HG02642 (cell line): ENCODE measurements around the gene SCTR.

Experiments
- ATAC-seq: cut with Tn5 transposase; IDR thresholded peaks from one replicate; pipeline ENCODE4 v1.9.1; 2021; ENCODE audit warnings: mild to moderate bottlenecking; ENCODE audit not compliant: unreplicated experiment, poor library complexity

The SCTR gene

GRCh38 chr2:119433636-119434327, 90.5 kb downstream of the SCTR start:
- no peak for ATAC-seq

GRCh38 chr2:119432851-119433522, 91.3 kb downstream of the SCTR start:
- ATAC-seq, result no peak

GRCh38 chr2:119431976-119432850, 92.1 kb downstream of the SCTR start:
- ATAC-seq, result no peak

- peak; percentile 77 for ATAC-seq
These were observed 92.9 kb downstream of the SCTR start, which contains the start of gene TMEM37 for GRCh38 chr2:119431155-119431975. Gene TMEM37 (plus strand): TSS chr2:119431854. CDS start chr2:119431904, 50 bp downstream.

DNA sequence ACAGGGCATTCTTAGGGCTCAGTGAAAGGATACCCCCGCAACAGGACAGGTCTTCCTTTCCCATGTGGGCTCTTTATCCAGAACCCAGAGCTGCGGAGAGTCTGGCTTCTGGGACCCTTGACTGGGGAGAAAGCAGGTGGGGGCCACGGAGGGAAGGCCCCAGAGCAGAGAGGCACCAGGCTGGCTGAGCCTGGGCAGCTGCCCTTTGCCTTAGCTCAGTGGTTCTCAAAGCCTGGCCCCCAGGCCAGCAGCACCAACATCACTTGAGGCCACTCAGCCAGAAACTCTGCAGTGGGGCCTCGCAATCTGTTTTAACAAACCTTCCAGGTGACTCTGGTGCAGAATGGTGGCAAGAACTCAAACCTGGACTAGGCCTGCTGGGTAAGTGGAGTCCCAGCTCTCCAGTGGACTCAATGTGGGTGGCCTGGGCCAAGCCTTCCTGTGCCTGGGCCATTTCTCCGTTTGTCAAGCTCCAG, 94.2 kb downstream of the SCTR start:
- no peak for ATAC-seq

DNA sequence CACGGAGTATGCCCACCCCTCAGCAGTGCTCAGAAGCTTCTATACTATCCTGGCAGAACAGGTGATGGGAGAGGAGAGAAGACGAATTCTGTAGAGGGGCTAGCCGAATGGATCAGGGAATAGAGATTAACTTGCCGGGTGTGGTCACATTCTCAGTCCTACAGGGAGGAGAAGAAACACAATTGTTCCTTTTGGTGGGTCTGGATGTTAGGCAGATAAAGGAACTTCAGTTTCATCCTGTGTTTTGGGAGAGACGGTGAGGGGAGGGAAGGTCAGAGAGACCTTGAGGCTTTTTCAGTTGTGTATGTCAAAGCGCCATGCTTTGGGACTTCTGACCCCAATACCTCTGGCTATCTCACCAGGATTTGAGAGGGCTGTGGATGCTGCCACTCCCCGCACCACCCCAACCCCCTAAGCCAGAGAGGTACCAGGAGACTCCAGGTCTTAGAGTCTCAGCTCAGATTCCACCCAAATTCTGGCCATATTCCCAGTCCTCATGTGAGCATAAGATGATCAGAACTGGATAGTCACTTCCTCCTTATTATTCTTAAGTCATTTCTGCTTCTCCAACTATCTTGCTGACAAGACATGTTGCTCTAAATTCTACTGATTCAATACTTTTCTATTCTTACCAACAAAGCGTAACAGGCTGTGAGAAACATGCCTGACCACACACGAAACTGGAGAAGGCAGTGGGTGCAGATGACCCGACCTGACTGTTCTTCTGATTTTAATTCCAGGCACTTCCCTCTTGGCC, 94.9 kb downstream of the SCTR start:
- ATAC-seq, result no peak

DNA sequence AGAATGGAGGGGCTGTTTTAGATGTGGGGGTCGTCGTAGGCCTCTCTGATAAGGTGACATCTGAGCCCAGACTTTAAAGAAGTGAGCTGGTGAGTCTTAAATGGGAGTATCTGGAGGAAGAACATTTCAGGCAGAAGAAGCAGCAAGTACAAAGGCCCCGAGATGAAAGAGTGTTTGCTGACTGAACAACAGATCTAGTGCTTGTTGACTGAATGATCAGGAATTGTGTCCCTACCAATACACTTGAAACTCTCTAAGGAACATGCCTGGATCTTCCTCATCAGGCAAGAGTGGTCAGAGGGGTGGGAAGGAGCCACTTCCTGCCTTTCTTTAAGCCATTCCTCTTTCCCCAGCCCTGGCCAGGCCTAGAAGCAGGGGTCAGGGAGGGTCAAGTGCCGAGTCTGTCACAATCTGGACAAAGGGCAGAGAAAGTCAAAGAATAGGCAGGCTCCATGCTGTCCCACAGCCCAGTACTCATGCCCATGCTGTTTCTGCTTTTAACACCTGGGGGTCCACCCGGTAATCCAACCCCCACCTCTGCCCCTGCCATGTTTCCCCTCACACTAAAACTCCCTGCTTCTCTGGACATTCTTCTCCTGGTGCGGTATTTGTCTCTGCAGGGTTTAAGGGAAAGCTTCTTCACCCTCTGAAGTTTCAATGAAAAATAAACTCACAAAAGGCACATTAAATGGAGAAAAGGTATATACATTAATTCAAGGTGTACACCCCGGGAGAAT, 95.6 kb downstream of the SCTR start:
- ATAC-seq, result no peak

DNA sequence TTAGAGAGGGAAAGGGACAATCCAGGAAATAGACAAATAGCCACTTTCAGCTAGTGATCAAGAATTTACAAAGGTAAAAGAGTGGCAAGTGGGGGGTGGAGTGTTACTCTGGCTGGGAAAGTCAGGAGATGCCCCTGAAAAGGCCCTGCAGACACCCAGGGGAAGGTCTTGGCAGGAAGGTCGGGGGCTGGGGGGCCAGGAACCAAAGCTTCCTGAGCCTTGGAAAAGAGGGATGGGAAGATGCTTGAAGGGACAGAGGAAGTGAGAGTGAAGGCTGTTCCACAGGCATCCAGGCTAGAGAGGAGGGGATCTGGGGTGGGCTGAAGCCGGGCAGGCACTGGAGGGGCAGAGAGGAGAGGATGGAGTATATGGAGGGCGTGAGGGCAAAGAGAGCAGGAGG, 96.5 kb downstream of the SCTR start:
- ATAC-seq, result no peak

GRCh38 chr2:119426801-119427395, 97.4 kb downstream of the SCTR start:
- ATAC-seq, result no peak

- no peak for ATAC-seq
These were observed 97.9 kb downstream of the SCTR start for GRCh38 chr2:119426396-119426675.

DNA sequence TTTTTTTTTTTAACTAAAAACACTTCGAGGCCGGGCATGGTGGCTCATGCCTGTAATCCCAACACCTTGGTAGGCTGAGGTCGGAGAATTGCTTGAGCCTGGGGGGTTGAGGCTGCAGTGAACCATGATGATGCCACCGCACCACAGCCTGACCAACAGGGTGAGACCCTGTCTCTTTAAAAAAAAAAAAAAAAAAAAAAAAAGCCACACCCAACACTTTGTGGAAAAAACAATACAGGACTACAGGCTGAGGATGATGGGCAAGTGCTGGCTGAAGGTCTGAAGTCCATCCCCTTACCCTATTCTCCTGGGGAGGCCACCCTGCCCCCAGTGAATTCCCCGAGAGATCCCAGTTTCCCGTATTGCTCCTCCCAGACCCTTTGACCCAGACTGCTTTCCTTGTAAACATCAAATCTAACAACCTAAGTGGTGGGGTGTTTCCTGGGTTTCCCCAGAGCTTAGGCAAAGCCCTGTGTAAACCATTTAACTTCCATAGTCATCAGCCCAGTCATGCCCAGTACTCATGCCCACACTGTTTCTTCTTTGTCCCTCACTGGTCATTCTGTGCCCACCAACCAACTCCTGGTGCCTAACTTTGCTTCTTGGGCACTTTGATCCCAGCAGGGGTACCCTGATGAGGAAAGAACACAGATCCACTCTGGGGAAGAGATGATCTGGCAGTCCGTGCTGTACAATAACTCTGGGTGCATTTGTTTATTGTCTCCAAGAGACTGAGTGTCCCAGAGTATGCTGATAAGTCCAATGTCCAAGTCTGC, 98.5 kb downstream of the SCTR start:
- no peak for ATAC-seq

DNA sequence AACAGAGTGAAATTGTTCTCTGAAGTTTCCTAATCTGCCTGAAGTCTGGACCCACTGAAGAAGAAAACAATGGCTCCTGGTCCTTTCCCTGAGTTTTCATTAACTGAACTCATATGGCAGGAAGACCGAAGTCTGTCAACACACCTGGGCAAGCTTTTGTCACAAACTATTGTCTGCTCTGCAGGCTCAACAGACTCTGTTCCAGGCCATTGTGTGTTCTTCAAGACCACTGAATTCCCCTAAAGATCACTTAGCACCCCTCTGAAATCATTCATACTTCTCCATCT, 99.2 kb downstream of the SCTR start:
- no peak for ATAC-seq

DNA sequence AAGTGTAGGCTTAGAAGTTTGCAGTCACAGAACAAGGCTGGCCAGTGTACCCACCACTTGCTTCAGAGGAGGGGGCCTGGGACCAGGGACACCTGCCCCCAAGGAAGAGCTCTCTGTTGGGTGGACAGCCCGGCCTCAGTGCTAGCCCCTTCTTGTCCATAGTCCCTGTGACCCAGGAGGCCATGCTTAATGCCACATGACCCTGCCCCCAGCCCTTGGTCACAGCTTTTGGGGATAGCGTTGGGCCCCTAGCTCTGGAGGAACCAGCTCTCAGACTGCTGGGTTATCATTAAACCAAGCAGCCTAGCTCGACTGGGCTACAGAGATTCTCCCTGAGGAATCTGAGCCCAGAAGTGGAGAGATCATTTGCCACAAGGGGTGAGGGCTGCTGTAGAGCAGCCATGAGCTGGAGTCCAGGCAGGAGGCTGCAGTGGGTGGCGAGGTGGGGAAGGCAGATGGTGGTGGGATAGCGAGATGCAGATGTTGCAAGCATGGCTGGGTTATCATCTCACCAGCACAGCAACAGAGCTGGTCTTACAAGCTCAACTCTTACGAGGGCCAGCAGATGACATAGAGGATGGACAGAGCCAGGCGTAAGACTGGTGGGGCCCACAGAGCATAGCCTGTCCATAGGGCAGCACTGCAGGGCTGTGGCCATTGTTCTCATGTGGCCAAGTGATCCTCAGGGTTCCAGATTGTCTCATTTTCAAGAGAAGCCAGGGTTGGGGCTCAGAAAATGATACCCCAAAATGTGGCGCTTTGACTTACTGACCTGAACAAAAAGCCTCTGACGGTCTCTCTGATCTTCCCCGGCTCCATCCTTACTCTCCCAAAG, 99.8 kb downstream of the SCTR start:
- no peak for ATAC-seq

- ATAC-seq, result no peak
These were observed 100.5 kb downstream of the SCTR start for GRCh38 chr2:119423811-119424210.

- ATAC-seq, result no peak
These were observed 101.2 kb downstream of the SCTR start for GRCh38 chr2:119423108-119423444.

GRCh38 chr2:119422360-119423107, 101.7 kb downstream of the SCTR start:
- no peak for ATAC-seq

DNA sequence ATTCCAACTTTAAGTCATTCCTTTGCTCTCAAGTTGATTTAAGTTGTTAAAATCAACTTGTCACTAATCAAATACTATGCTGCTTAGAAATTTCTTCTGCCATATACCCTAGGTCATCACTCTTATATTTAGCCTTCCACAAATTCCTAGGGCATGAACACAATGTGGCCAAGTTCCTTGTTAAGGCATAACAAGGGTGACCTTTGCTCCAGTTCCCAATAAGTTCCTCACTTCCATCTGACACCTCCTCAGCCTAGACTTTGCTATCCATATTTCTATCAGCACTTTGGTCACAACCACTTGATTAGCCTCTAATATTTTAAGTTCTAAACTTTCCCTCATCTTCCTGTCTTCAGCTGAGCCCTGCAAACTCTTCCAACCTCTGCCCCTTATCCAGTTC, 102.5 kb downstream of the SCTR start:
- ATAC-seq, result no peak
